Activated naive CD8-positive, alpha-beta T cell treated with anti-CD3 and anti-CD28 coated beads, Interleukin-2, amount 10 ng/mL, durations not matched to agents 7 days and 5 days (primary cell): ENCODE results near the gene ITGB4. TPM values are rescaled to one million over a fixed set of nuclear protein-coding genes. Genes with fewer than 3 reads are reported as not detected.

Source experiments
- ATAC-seq: fragments of 150-1000 bp; cut with Tn5 transposase; one replicate; pipeline ENCODE4 v1.10.0; 2021; ENCODE audit warnings: low read depth, moderate library complexity
- POLR2A ChIA-PET: fragments of 350-600 bp; sonication (Branson Sonifier 250); formaldehyde crosslinking; loops from one replicate; lab custom pipeline; 2021; ENCODE audit warnings: antibody characterized with exemption; lab: Charles Lee
- DNase-seq: peaks from one replicate; pipeline ENCODE4 v3.0.0; 2021
- H3K27ac Mint-ChIP-seq: one replicate; pipeline ENCODE4 v1.8.0; 2022; ENCODE audit warnings: mild to moderate bottlenecking, mixed read lengths
- H3K27me3 Mint-ChIP-seq: one replicate; pipeline ENCODE4 v1.8.0; 2022; ENCODE audit warnings: mild to moderate bottlenecking, moderate library complexity, mixed read lengths
- H3K36me3 Mint-ChIP-seq: one replicate; pipeline ENCODE4 v1.8.0; 2021; ENCODE audit warnings: mild to moderate bottlenecking, mixed read lengths
- H3K4me1 Mint-ChIP-seq: one replicate; pipeline ENCODE4 v1.8.0; 2021; ENCODE audit warnings: mixed read lengths
- H3K4me3 Mint-ChIP-seq: one replicate; pipeline ENCODE4 v1.8.0; 2022; ENCODE audit warnings: mild to moderate bottlenecking, moderate library complexity, mixed read lengths
- H3K9me3 Mint-ChIP-seq: one replicate; pipeline ENCODE4 v1.8.0; 2021; ENCODE audit warnings: mixed read lengths
- total RNA-seq, 2 experiments: library from RNA; stranded (reverse); gene quantifications; one replicate each; pipeline ENCODE4 v1.2.3, GENCODE V29; 2021

The ITGB4 gene
- total RNA-seq, 2 experiments from 2014 or later: 1.0 to 1.4 TPM

- no peaks in the 10 kb centered on the region for H3K36me3 Mint-ChIP-seq
- H3K4me3 Mint-ChIP-seq: no peak overlapping the region
- H3K9me3 Mint-ChIP-seq: no peaks in the 10 kb centered on the region
- H3K27me3 Mint-ChIP-seq: no peaks in the 10 kb centered on the region
- H3K4me1 Mint-ChIP-seq: peaks cover 6% of the 10 kb centered on the region
- ATAC-seq: no peak
- no peak for DNase-seq
- POLR2A ChIA-PET: no interaction called here
- no peak overlapping the region for H3K27ac Mint-ChIP-seq
Observed at GRCh38 chr17:75740631-75741077, 19.4 kb downstream of the ITGB4 start.

- Mint-ChIP-seq H3K36me3 (no peaks in the 10 kb centered on the region), H3K27me3 (no peaks in the 10 kb centered on the region), H3K4me3 (no peak overlapping the region), H3K9me3 (no peaks in the 10 kb centered on the region), H3K27ac (no peak overlapping the region), H3K4me1 (peaks cover 6% of the 10 kb centered on the region)
- POLR2A ChIA-PET: interaction anchor here (1.0 to 1.1 kb wide), 3 partner anchors 11 to 76 kb away, joined by 3 to 4 read pairs (median 3); partner anchors contain the start of gene RECQL5
- ATAC-seq: no peak
- DNase-seq: no peak
Observed at GRCh38 chr17:75742337-75742736, 21.1 kb downstream of the ITGB4 start.

- no peaks in the 10 kb centered on the region for H3K36me3 Mint-ChIP-seq
- no peak for DNase-seq
- H3K4me1 Mint-ChIP-seq: peaks cover 1% of the 10 kb centered on the region
- H3K27me3 Mint-ChIP-seq: peaks cover 4% of the 10 kb centered on the region
- no peak overlapping the region for H3K4me3 Mint-ChIP-seq
- H3K9me3 Mint-ChIP-seq: no peaks in the 10 kb centered on the region
- ATAC-seq: no peak
- POLR2A ChIA-PET: no interaction called here
- H3K27ac Mint-ChIP-seq: no peak overlapping the region
Observed at GRCh38 chr17:75743625-75744206, 22.5 kb downstream of the ITGB4 start.

- DNase-seq (no peak), ATAC-seq (no peak)
- POLR2A ChIA-PET: interaction anchor here (0.6 to 1.2 kb wide), 4 partner anchors 58 to 263 kb away, joined by 3 read pairs; no protein-coding TSS in a partner anchor
- Mint-ChIP-seq H3K4me3 (no peak overlapping the region), H3K9me3 (no peaks in the 10 kb centered on the region), H3K36me3 (no peaks in the 10 kb centered on the region), H3K4me1 (peaks cover 4% of the 10 kb centered on the region), H3K27ac (no peak overlapping the region), H3K27me3 (peaks cover 4% of the 10 kb centered on the region)
Observed at GRCh38 chr17:75748706-75749105, 27.4 kb downstream of the ITGB4 start.

- POLR2A ChIA-PET: interaction anchor here (1.3 to 1.6 kb wide), 3 partner anchors 33 to 117 kb away, joined by 3 to 8 read pairs (median 4); a partner anchor contains a TSS
- peaks cover 7% of the 10 kb centered on the region for H3K4me1 Mint-ChIP-seq
Observed at GRCh38 chr17:75749545-75750389, 28.5 kb downstream of the ITGB4 start.

GRCh38 chr17:75750661-75751423, 29.6 kb downstream of the ITGB4 start:
- POLR2A ChIA-PET: interaction anchor here (1.3 to 1.6 kb wide), 3 partner anchors 32 to 118 kb away, joined by 3 to 8 read pairs (median 4); a partner anchor contains a TSS
- no peak overlapping the region for H3K27ac Mint-ChIP-seq

More at GRCh38 chr17:75749545-75750389, 28.5 kb downstream of the ITGB4 start:
- DNase-seq (peak; percentile 92), ATAC-seq (peak; percentile 70)
- Mint-ChIP-seq H3K4me3 (no peak overlapping the region), H3K36me3 (no peaks in the 10 kb centered on the region), H3K27ac (no peak overlapping the region), H3K9me3 (no peaks in the 10 kb centered on the region), H3K27me3 (peaks cover 4% of the 10 kb centered on the region)

GRCh38 chr17:75751676-75752404, 30.6 kb downstream of the ITGB4 start:
- ATAC-seq (no peak), DNase-seq (no peak)
- H3K9me3 Mint-ChIP-seq: no peaks in the 10 kb centered on the region
- POLR2A ChIA-PET: no interaction called here
- no peak overlapping the region for H3K4me3 Mint-ChIP-seq
- no peaks in the 10 kb centered on the region for H3K36me3 Mint-ChIP-seq
- no peak overlapping the region for H3K27ac Mint-ChIP-seq
- H3K4me1 Mint-ChIP-seq: peaks cover 9% of the 10 kb centered on the region
- peaks cover 4% of the 10 kb centered on the region for H3K27me3 Mint-ChIP-seq

More at GRCh38 chr17:75750661-75751423, 29.6 kb downstream of the ITGB4 start:
- DNase-seq: peak; percentile 34
- Mint-ChIP-seq H3K9me3 (no peaks in the 10 kb centered on the region), H3K27me3 (peaks cover 4% of the 10 kb centered on the region), H3K36me3 (no peaks in the 10 kb centered on the region), H3K4me3 (no peak overlapping the region), H3K4me1 (peaks cover 9% of the 10 kb centered on the region)
- ATAC-seq: no peak

- Mint-ChIP-seq H3K27ac (no peak overlapping the region), H3K4me3 (no peak overlapping the region)
- POLR2A ChIA-PET: interaction anchor here (1.3 to 1.8 kb wide), 4 partner anchors 80 to 128 kb away, joined by 4 to 11 read pairs (median 8); partner anchors contain the start of genes SMIM5 and WBP2
Observed at GRCh38 chr17:75752405-75752709, 31.1 kb downstream of the ITGB4 start.

GRCh38 chr17:75752802-75753513, 31.7 kb downstream of the ITGB4 start:
- H3K27ac Mint-ChIP-seq: no peak overlapping the region
- no peak for ATAC-seq

More at GRCh38 chr17:75752405-75752709, 31.1 kb downstream of the ITGB4 start:
- H3K27me3 Mint-ChIP-seq: peaks cover 4% of the 10 kb centered on the region
- no peaks in the 10 kb centered on the region for H3K36me3 Mint-ChIP-seq
- no peaks in the 10 kb centered on the region for H3K9me3 Mint-ChIP-seq
- peaks cover 9% of the 10 kb centered on the region for H3K4me1 Mint-ChIP-seq
- DNase-seq: no peak
- no peak for ATAC-seq

GRCh38 chr17:75753514-75754377, 32.5 kb downstream of the ITGB4 start:
- ATAC-seq (peak; percentile 81), DNase-seq (peak; percentile 89)
- Mint-ChIP-seq H3K4me1 (peaks cover 8% of the 10 kb centered on the region), H3K27ac (no peak overlapping the region), H3K4me3 (peak overlapping the region; percentile 54), H3K36me3 (no peaks in the 10 kb centered on the region), H3K27me3 (no peaks in the 10 kb centered on the region), H3K9me3 (no peaks in the 10 kb centered on the region)
- POLR2A ChIA-PET: interaction anchor here (0.7 to 2.4 kb wide), 33 partner anchors 8 to 492 kb away, joined by 3 to 32 read pairs (median 5); partner anchors contain the start of genes GALK1, GGA3, MRPS7 and RECQL5

More at GRCh38 chr17:75752802-75753513, 31.7 kb downstream of the ITGB4 start:
- no peaks in the 10 kb centered on the region for H3K27me3 Mint-ChIP-seq
- POLR2A ChIA-PET: interaction anchor here (0.7 to 2.4 kb wide), 31 partner anchors 9 to 492 kb away, joined by 3 to 32 read pairs (median 5); partner anchors contain the start of genes GALK1, GGA3, MRPS7 and RECQL5
- peak overlapping the region; percentile 54 for H3K4me3 Mint-ChIP-seq
- H3K4me1 Mint-ChIP-seq: peaks cover 8% of the 10 kb centered on the region
- no peaks in the 10 kb centered on the region for H3K9me3 Mint-ChIP-seq
- no peaks in the 10 kb centered on the region for H3K36me3 Mint-ChIP-seq
- DNase-seq: peak; percentile 41
